Measurements from ENCODE around the gene GNAI3.

The GNAI3 gene

DNA sequence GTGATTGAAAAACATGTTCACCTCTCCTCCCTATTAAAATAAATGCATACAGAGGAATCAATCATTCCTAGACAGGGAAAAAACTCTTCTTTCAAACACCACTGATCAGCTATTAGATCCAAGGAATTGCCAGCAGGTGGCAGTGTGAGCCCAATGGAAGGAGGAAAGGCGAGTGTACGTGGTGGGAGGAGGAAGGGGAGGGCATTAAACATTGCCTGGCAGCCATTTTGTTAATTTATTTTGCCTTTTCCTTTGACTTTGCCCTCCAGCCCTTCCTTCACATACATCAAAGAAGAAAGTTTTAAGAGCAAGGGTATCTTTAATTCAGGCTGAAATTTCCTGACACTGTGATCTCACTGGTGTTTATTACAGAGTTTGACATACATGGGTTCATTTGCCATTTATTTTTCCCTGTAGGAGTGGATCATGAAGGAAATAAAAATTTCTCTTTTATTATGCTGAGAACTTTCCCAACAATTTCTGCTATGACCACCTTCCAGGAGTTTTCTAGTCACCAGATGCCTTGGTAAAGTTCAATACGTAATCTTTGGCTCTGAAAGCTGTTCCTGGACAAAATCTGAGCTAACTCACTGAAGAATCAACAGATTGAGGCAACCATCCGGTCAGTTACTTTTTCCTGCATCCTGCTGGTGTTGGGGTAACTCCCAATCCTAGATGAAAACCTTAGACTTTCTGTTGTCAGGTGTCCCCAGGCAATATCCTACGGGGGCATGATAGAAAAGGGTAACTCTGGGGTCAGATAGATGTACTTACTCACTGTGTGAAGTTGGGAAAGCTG lies 1.9 kb upstream of the GNAI3 start:
- peak overlapping the region; percentile 87 for H3K27ac ChIP-seq (ENCODE audit: low read depth, low read length, poor library complexity, severe bottlenecking)
- H3K9me3 ChIP-seq (ENCODE audit: low read length), result no peaks in the 10 kb centered on the region
- H3K79me2 ChIP-seq (ENCODE audit: insufficient read depth, low read length), result peaks cover 28% of the 10 kb centered on the region
- peak overlapping the region; percentile 93 for H3K4me3 ChIP-seq (ENCODE audit: low read depth, low read length, poor library complexity, severe bottlenecking)
- no peaks in the 10 kb centered on the region for H3F3A ChIP-seq (ENCODE audit: insufficient read depth, low read length)
- H2AFZ ChIP-seq (ENCODE audit: low read length), result peak overlapping the region; percentile 82; the same call in 1 of the 2 replicates
- H3K4me1 ChIP-seq (ENCODE audit: insufficient read depth, low read length, severe bottlenecking), result peaks cover 31% of the 10 kb centered on the region
- no peaks in the 10 kb centered on the region for H3K9me2 ChIP-seq (ENCODE audit: low read depth, low read length)
- TF ChIP-seq, protein P1, sequence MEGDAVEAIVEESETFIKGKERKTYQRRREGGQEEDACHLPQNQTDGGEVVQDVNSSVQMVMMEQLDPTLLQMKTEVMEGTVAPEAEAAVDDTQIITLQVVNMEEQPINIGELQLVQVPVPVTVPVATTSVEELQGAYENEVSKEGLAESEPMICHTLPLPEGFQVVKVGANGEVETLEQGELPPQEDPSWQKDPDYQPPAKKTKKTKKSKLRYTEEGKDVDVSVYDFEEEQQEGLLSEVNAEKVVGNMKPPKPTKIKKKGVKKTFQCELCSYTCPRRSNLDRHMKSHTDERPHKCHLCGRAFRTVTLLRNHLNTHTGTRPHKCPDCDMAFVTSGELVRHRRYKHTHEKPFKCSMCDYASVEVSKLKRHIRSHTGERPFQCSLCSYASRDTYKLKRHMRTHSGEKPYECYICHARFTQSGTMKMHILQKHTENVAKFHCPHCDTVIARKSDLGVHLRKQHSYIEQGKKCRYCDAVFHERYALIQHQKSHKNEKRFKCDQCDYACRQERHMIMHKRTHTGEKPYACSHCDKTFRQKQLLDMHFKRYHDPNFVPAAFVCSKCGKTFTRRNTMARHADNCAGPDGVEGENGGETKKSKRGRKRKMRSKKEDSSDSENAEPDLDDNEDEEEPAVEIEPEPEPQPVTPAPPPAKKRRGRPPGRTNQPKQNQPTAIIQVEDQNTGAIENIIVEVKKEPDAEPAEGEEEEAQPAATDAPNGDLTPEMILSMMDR (IDR thresholded peaks at IDR 0.05; ENCODE audit: low read length), result peak; percentile 91
- TF ChIP-seq EZH2 (IDR thresholded peaks at IDR 0.05; ENCODE audit: borderline replicate concordance, low read length), result no peak
- peak overlapping the region; percentile 96 for H3K4me2 ChIP-seq (ENCODE audit: low read length)
- no peaks in the 10 kb centered on the region; the same call in 1 of the 2 replicates for H3K27me3 ChIP-seq (ENCODE audit: insufficient read depth, low read length)
- H3K9ac ChIP-seq (ENCODE audit: low read length), result peak overlapping the region; percentile 90
- H3K36me3 ChIP-seq (ENCODE audit: insufficient read depth, low read length), result no peaks in the 10 kb centered on the region
- H4K20me1 ChIP-seq (ENCODE audit: insufficient read depth, low read length), result no peaks in the 10 kb centered on the region

DNA sequence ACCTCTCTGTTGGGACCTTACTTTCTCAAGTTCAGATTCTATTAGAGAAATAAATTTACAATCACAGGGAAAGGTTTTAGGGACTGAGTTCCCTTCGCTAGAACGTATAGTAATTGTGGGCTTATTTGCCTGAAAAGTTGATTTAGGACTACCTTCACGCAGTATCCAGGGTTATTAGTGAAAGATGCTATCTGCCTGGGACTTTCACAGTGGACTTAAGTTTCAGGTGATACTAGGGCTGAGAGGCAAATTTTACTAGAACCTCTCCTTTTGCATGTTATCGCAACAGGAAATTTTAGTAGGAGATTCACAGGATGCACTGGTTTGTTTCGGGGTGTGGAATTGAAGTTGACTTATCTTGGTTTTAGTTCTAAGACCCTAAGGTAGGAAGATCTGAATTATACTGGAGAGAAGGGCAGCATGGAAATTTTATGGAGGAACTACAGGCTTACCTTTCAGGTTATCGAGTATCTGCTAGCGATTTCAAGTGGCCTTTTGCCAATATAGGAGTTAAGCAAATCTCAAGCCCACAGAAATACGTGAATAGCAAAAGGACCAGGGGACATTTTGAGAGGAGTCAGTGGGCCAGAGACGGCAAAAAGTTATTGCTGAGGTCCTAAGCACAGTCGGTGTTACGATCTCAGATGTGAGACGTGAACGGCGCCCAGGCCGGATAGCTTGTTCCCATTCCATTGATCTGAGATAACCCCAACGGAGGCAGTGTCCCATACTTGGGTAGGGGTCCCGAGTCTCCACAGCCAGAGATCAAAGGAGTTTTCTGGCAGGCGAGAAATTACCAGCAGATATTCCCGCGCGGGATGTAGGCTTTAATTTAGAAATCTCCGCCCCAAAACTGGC lies 723 bp upstream of the GNAI3 start:
- no peaks in the 10 kb centered on the region; the same call in 1 of the 2 replicates for H3K27me3 ChIP-seq (ENCODE audit: insufficient read depth, low read length)
- H4K20me1 ChIP-seq (ENCODE audit: insufficient read depth, low read length), result no peaks in the 10 kb centered on the region
- TF ChIP-seq, protein P1 (IDR thresholded peaks at IDR 0.05; ENCODE audit: low read length), result no peak
- no peak for TF ChIP-seq EZH2 (IDR thresholded peaks at IDR 0.05; ENCODE audit: borderline replicate concordance, low read length)
- H3F3A ChIP-seq (ENCODE audit: insufficient read depth, low read length), result no peaks in the 10 kb centered on the region
- H3K4me1 ChIP-seq (ENCODE audit: insufficient read depth, low read length, severe bottlenecking), result peaks cover 31% of the 10 kb centered on the region
- peak overlapping the region; percentile 93 for H3K4me3 ChIP-seq (ENCODE audit: low read depth, low read length, poor library complexity, severe bottlenecking)
- H3K27ac ChIP-seq (ENCODE audit: low read depth, low read length, poor library complexity, severe bottlenecking), result peak overlapping the region; percentile 87
- H3K9me2 ChIP-seq (ENCODE audit: low read depth, low read length), result no peaks in the 10 kb centered on the region
- no peaks in the 10 kb centered on the region for H3K9me3 ChIP-seq (ENCODE audit: low read length)
- peak overlapping the region; percentile 96 for H3K4me2 ChIP-seq (ENCODE audit: low read length)
- H3K79me2 ChIP-seq (ENCODE audit: insufficient read depth, low read length), result peaks cover 39% of the 10 kb centered on the region
- H3K9ac ChIP-seq (ENCODE audit: low read length), result peak overlapping the region; percentile 90
- no peaks in the 10 kb centered on the region for H3K36me3 ChIP-seq (ENCODE audit: insufficient read depth, low read length)
- H2AFZ ChIP-seq (ENCODE audit: low read length), result no peak overlapping the region

DNA sequence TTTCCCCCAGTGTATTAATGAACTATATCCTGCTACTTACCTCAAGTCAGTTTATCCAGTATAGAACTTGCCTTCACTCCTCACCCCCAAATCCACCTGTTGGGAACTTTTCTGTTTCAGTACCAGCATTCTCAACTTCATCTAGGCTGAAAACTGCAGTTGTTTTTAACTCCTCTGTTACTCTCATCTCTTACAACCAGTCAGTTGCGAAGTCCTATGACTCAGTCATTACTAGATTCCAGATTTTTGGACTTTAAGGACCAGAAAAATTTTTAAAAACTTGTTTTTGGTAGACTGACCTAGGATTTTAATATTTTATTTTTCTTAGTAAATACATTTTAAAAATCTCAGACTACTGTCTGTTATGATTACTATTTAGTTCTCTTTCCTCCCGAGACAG lies 8.1 kb downstream of the GNAI3 start:
- H4K20me1 ChIP-seq (ENCODE audit: insufficient read depth, low read length), result 0 out of 2 replicates have a peak, but pooled peaks cover 2% of the 10 kb centered on the region
- 0 out of 2 replicates have a peak, but pooled peaks cover 4% of the 10 kb centered on the region for H3K36me3 ChIP-seq (ENCODE audit: insufficient read depth, low read length)
- H3K4me1 ChIP-seq (ENCODE audit: insufficient read depth, low read length, severe bottlenecking), result no peaks in the 10 kb centered on the region
- H3K9me3 ChIP-seq (ENCODE audit: low read length), result no peaks in the 10 kb centered on the region
- H3K4me3 ChIP-seq (ENCODE audit: low read depth, low read length, poor library complexity, severe bottlenecking), result no peak overlapping the region
- no peak for TF ChIP-seq EZH2 (IDR thresholded peaks at IDR 0.05; ENCODE audit: borderline replicate concordance, low read length)
- TF ChIP-seq, protein P1 (IDR thresholded peaks at IDR 0.05; ENCODE audit: low read length), result no peak
- no peak overlapping the region for H3K4me2 ChIP-seq (ENCODE audit: low read length)
- no peak overlapping the region for H2AFZ ChIP-seq (ENCODE audit: low read length)
- H3K9me2 ChIP-seq (ENCODE audit: low read depth, low read length), result no peaks in the 10 kb centered on the region
- no peaks in the 10 kb centered on the region for H3F3A ChIP-seq (ENCODE audit: insufficient read depth, low read length)
- H3K79me2 ChIP-seq (ENCODE audit: insufficient read depth, low read length), result peaks cover 96% of the 10 kb centered on the region
- no peak overlapping the region for H3K9ac ChIP-seq (ENCODE audit: low read length)
- H3K27me3 ChIP-seq (ENCODE audit: insufficient read depth, low read length), result no peaks in the 10 kb centered on the region
- no peak overlapping the region for H3K27ac ChIP-seq (ENCODE audit: low read depth, low read length, poor library complexity, severe bottlenecking)
